Activated CD8-positive, alpha-beta T cell treated with anti-CD3 and anti-CD28 coated beads, Interleukin-2, amount 10 ng/mL, durations not matched to agents 7 days and 5 days (primary cell): ENCODE measurements around the gene AKR1E2. TPM values are rescaled to one million over a fixed set of nuclear protein-coding genes. Genes with fewer than 3 reads are reported as not detected.

Experiments used
- ATAC-seq: fragments of 150-1000 bp; cut with Tn5 transposase; one replicate; pipeline ENCODE4 v1.10.0; 2021; ENCODE audit warnings: moderate library complexity
- CTCF ChIA-PET: fragments of 350-600 bp; sonication (Branson Sonifier 250); formaldehyde crosslinking; loops from one replicate; lab custom pipeline; 2021; ENCODE audit warnings: antibody characterized with exemption; lab: Charles Lee
- POLR2A ChIA-PET: fragments of 350-600 bp; sonication (Branson Sonifier 250); formaldehyde crosslinking; loops from one replicate; lab custom pipeline; 2021; ENCODE audit warnings: antibody characterized with exemption; lab: Charles Lee
- DNase-seq: peaks from one replicate; pipeline ENCODE4 v3.0.0-alpha.2; 2020
- H3K27ac Mint-ChIP-seq: one replicate; pipeline ENCODE4 v1.8.0; 2021; ENCODE audit warnings: mild to moderate bottlenecking, mixed read lengths
- H3K27me3 Mint-ChIP-seq: one replicate; pipeline ENCODE4 v1.8.0; 2021; ENCODE audit warnings: low read depth, mixed read lengths
- H3K36me3 Mint-ChIP-seq: one replicate; pipeline ENCODE4 v1.8.0; 2021; ENCODE audit warnings: low read depth, mixed read lengths
- H3K4me1 Mint-ChIP-seq: one replicate; pipeline ENCODE4 v1.8.0; 2021; ENCODE audit warnings: low read depth, mixed read lengths
- H3K4me3 Mint-ChIP-seq: one replicate; pipeline ENCODE4 v1.8.0; 2021; ENCODE audit warnings: mild to moderate bottlenecking, mixed read lengths
- H3K9me3 Mint-ChIP-seq: one replicate; pipeline ENCODE4 v1.8.0; 2022; ENCODE audit warnings: mixed read lengths; ENCODE audit not compliant: insufficient read depth
- total RNA-seq, 2 experiments: library from RNA; stranded (reverse); gene quantifications; one replicate each; pipeline ENCODE4 v1.2.3, GENCODE V29; 2021

Gene AKR1E2
- 1 to 10 TPM; 6.5 to 8.9 TPM for total RNA-seq

DNA sequence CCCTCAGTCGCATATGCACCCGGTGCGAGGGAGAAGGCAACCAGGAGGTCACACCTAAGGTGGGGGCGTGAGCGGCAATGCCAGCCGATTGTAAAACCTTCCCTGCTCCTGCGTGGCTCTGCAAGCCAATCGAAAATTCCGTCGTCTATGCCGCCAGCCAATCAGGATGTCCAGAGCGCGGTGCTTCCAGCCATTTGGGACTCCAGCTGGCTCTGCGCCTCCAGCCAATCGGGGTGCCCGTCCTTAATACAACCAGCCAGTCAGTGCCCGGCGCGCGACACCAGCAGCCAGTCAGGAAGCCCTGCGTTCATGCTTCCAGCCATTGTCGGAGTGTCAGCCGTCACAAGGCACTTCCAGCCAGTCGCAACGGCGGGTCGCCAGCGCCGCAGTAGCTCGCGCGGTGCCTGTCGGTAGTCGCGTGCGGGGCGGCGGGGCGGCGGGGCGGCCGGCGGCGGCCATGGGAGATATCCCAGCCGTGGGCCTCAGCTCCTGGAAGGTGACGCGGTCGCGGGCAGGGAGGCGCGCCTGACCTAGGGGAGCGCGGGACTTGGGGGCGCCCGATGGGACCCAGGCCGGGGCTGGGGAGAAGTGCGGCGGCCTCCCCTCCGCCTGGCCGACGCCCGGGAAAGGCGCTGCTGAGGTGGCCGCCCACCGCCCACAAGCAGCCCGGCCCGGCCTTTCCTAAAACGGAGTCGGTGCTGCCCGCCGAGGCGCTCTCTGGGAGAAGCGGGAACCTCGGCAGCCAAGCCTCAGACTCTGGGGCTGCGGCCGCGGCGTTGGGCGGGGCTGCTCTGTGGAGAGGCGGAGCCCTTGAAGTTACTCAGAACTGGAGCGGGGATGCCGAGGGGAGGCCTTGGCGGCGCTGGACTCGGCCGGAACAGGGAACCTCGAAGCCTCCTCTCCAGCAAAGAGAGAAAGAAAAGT lies at the start of gene AKR1E2:
AKR1E2 (plus strand) TSS at position 340 of the 924 bp plus-strand sequence; CDS start at position 458, 118 bp downstream.
- H3K27me3 Mint-ChIP-seq, result peaks cover 39% of the 10 kb centered on the region
- H3K4me1 Mint-ChIP-seq, result peaks cover 17% of the 10 kb centered on the region
- H3K4me3 Mint-ChIP-seq, result peak within 1 kb of the TSS; percentile 77
- peak; percentile 88 for DNase-seq
- peaks cover 2% of the 10 kb centered on the region for H3K36me3 Mint-ChIP-seq
- H3K27ac Mint-ChIP-seq, result peak within 1 kb of the TSS; percentile 67
- H3K9me3 Mint-ChIP-seq, result no peaks in the 10 kb centered on the region
- ChIA-PET CTCF (interaction anchor here (1.1 to 2.3 kb wide), 3 partner anchors 12 to 25 kb away, joined by 3 to 20 read pairs (median 10); no protein-coding TSS in a partner anchor), POLR2A (no interaction called here)
- ATAC-seq, result peak; percentile 97

DNA sequence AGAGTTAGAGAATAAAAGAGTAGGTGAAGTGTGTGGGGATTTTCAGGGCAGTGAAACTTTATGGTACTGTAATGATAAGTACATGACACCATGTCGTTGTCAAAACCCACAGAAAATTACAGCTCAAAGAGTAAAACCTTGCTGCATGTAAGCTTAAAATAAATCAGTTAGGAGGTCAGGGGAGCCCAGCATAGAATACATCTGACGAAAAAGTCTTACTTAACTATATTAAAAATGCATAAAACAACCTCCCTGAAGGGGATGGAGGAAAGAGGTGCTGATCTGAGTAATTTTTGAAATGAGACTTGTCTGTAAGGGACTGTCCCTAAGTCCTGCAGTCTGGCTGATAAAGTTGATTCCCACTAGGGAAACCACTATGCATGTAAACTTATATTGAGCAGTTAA lies 49.8 kb upstream of the AKR1E2 start:
- ATAC-seq, result no peak
- no peak overlapping the region for H3K27ac Mint-ChIP-seq

DNA sequence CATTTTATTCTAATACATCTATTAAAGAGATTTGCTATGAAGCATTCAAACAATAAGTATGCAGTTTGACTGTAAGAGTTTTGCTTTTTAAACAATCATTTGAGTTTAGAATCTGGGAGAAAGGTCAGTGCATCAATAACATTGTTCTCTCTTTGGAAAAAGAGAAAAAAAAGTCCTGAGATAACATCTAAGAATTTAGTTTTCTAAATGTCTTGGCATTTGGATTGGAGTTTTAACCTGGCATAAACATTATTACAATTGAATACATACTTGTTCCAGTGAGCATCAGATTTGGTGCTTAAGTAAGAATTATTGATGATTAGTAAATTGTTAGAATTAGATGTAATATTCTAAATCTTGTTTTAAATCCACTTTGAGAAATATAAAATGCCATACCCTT lies 47.2 kb upstream of the AKR1E2 start:
- H3K27me3 Mint-ChIP-seq, result peaks cover 21% of the 10 kb centered on the region
- H3K9me3 Mint-ChIP-seq, result no peaks in the 10 kb centered on the region
- DNase-seq (no peak), ATAC-seq (no peak)
- H3K4me1 Mint-ChIP-seq, result no peaks in the 10 kb centered on the region
- no peak overlapping the region for H3K4me3 Mint-ChIP-seq
- H3K36me3 Mint-ChIP-seq, result no peaks in the 10 kb centered on the region
- CTCF ChIA-PET, result no interaction called here
- H3K27ac Mint-ChIP-seq, result no peak overlapping the region
- POLR2A ChIA-PET, result no interaction called here

More for the DNA sequence above, 49.8 kb upstream of the AKR1E2 start:
- ChIA-PET CTCF (no interaction called here), POLR2A (no interaction called here)
- no peaks in the 10 kb centered on the region for H3K36me3 Mint-ChIP-seq
- no peaks in the 10 kb centered on the region for H3K9me3 Mint-ChIP-seq
- no peaks in the 10 kb centered on the region for H3K4me1 Mint-ChIP-seq
- H3K27me3 Mint-ChIP-seq, result peaks cover 25% of the 10 kb centered on the region
- DNase-seq, result no peak
- no peak overlapping the region for H3K4me3 Mint-ChIP-seq

DNA sequence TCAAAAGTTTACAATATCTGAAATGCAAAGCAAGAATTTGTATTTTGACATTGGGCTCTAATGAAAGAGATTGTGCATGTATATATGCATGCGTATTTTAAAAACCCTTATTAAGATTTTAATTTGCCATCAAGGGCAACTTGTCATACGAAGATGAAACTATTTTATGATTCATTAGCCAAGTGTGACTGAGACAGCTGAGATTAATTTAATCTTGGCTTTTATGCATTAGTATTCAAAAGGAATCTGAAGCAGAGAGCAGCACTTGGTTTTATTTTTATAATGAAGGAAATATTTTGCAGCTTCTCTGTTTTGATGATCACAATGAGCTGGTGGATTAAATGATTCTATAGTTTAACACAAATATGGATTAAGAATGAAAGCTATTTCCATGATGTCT lies 45.9 kb upstream of the AKR1E2 start:
- no peak for ATAC-seq
- CTCF ChIA-PET, result interaction anchor here (1.5 kb wide), 1 partner anchor 35 kb away, joined by 4 read pairs; no protein-coding TSS in a partner anchor
- H3K27ac Mint-ChIP-seq, result no peak overlapping the region
- H3K27me3 Mint-ChIP-seq, result peaks cover 18% of the 10 kb centered on the region
- no peak for DNase-seq
- H3K4me3 Mint-ChIP-seq, result no peak overlapping the region
- no peaks in the 10 kb centered on the region for H3K4me1 Mint-ChIP-seq
- POLR2A ChIA-PET, result no interaction called here
- no peaks in the 10 kb centered on the region for H3K36me3 Mint-ChIP-seq
- no peaks in the 10 kb centered on the region for H3K9me3 Mint-ChIP-seq

DNA sequence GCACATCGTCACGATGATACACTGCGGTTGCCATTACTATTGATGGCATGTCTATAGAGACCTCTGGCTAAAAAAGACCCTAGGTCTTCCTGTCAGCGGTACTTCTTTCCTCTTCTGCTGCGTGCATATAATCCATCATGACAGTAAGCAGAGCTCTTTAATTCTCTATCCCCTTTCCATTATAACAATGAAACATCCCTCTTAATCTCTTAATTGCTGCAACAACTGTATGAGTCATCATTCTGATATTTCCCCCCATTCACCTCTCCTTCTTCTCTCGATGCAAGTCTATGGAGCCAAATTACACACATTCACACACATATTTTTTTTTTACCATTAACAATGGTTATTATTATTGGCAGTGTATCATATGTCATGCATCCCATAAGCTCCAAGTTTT lies 45.2 kb upstream of the AKR1E2 start:
- Mint-ChIP-seq H3K4me1 (no peaks in the 10 kb centered on the region), H3K27me3 (peaks cover 18% of the 10 kb centered on the region), H3K4me3 (no peak overlapping the region), H3K9me3 (no peaks in the 10 kb centered on the region), H3K36me3 (no peaks in the 10 kb centered on the region), H3K27ac (no peak overlapping the region)
- ATAC-seq, result no peak
- CTCF ChIA-PET, result interaction anchor here (1.5 kb wide), 1 partner anchor 34 kb away, joined by 4 read pairs; no protein-coding TSS in a partner anchor
- DNase-seq, result no peak
- POLR2A ChIA-PET, result no interaction called here

DNA sequence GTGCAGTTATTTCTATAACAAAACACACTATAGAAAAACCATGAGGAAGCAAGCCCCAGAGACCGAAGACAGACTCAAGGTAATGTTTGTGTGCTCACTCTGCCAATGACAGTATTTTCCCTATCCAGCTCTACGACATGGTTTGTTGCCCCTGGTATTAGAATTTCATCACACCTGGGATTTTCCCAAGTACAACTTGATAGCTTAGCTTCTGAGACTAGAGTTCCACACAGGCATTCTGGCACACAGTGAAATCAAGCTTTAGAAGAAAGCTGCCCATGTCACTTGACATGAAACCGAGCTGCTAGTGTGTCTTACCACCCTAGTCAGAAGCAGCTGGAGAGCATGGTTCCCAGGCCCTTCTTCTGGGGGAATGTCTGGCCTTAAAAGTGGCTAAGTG lies 44.1 kb upstream of the AKR1E2 start:
- Mint-ChIP-seq H3K27me3 (peaks cover 22% of the 10 kb centered on the region), H3K4me1 (no peaks in the 10 kb centered on the region), H3K36me3 (no peaks in the 10 kb centered on the region), H3K9me3 (no peaks in the 10 kb centered on the region), H3K4me3 (no peak overlapping the region), H3K27ac (no peak overlapping the region)
- ChIA-PET CTCF (no interaction called here), POLR2A (no interaction called here)
- ATAC-seq, result no peak
- no peak for DNase-seq

DNA sequence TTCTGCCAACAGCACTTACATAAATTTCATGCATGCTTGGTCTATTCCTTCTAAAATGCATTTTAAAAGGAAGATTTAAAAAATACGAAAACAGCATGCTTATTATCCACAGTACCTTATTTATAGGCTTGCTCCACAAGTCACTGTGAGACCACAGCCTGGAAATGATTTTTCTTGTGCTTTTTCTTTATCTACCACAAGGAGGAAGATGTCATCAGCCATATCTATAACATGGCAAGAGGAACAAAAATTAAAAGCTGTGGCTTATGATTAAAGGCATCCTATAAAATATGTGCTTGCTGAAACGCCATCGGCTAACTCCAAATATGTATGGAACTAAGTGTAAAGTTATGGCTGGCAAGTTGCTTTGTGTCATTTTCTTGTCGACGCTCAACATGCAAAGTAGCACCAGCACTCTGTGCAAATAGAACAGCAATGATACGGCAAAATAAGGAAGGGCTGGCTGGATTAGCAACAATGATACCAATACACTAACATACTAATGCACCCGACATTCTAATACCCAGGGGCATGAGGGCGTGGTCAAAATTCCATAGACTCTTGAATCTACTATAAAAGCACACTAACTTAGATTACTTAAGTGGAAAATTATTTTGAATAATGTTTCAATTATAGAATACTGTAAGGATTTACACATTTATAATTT lies 41.2 kb upstream of the AKR1E2 start:
- ChIA-PET POLR2A (no interaction called here), CTCF (no interaction called here)
- Mint-ChIP-seq H3K9me3 (no peaks in the 10 kb centered on the region), H3K27ac (no peak overlapping the region), H3K4me3 (no peak overlapping the region), H3K27me3 (peaks cover 20% of the 10 kb centered on the region), H3K4me1 (no peaks in the 10 kb centered on the region), H3K36me3 (no peaks in the 10 kb centered on the region)
- no peak for ATAC-seq
- DNase-seq, result no peak

DNA sequence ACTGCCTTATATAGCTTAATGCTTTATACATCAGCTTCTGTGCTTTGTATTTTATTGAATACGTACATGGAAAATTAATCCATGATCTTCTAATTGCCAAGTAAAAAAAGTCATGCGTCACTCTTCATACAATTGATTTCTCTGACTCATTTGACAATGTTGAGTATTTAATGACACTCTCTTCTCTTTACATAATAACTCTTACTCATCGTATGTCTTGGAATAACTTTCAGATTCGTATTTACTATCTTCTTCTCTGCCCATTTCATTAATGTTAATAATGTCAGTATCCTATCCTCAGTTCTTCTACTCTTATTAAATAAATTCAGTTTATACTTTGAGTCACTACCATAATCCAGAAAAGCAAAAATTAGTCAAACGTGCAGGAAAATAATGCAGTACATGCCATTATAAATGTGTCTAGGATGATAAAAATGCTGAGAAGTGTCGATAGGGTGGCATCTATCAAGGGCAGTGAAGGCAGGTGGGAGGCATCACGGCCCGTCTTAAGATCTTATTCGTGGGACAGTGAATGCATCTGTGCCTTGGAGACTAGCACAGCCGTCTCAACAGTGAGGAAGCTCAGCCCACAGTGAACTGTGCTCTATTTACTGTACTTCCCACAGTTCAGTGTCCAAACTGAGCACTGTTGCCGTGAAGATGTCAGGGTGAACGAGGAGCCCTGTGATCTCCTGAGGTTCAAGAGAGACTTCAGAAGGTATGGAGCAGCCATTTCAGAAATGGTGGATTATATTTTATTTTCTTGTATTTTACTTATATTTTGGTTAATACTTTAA lies 39.8 kb upstream of the AKR1E2 start:
- Mint-ChIP-seq H3K27ac (no peak overlapping the region), H3K4me3 (no peak overlapping the region), H3K36me3 (no peaks in the 10 kb centered on the region), H3K27me3 (peaks cover 19% of the 10 kb centered on the region), H3K9me3 (no peaks in the 10 kb centered on the region), H3K4me1 (no peaks in the 10 kb centered on the region)
- ATAC-seq, result no peak
- DNase-seq, result no peak
- POLR2A ChIA-PET, result no interaction called here
- CTCF ChIA-PET, result no interaction called here

DNA sequence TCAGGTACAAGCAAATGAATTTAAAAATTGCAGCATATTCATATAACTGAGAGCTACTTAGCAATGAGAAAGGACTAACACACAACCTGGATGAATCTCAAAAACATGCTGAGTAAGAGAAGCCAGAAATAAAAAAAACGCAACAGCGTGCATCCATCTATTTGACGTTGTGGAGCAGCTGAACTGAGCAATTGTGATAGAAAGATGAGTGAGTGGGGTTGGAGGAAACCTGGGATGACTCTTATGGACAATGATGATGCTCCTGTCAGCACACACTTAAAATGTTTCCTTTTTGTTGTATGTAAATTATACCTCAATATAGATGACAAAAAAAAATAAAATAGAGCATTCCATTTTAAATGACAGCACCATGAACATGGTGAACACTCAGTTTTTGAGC lies 36.0 kb upstream of the AKR1E2 start:
- no peak overlapping the region for H3K4me3 Mint-ChIP-seq
- H3K36me3 Mint-ChIP-seq, result no peaks in the 10 kb centered on the region
- no peak overlapping the region for H3K27ac Mint-ChIP-seq
- ATAC-seq (no peak), DNase-seq (no peak)
- H3K4me1 Mint-ChIP-seq, result no peaks in the 10 kb centered on the region
- no peaks in the 10 kb centered on the region for H3K9me3 Mint-ChIP-seq
- CTCF ChIA-PET, result interaction anchor here (0.6 to 1.3 kb wide), 3 partner anchors 14 to 303 kb away, joined by 3 to 4 read pairs (median 3); no protein-coding TSS in a partner anchor
- POLR2A ChIA-PET, result interaction anchor here (0.6 kb wide), 1 partner anchor 210 kb away, joined by 4 read pairs; no protein-coding TSS in a partner anchor
- H3K27me3 Mint-ChIP-seq, result peaks cover 17% of the 10 kb centered on the region

DNA sequence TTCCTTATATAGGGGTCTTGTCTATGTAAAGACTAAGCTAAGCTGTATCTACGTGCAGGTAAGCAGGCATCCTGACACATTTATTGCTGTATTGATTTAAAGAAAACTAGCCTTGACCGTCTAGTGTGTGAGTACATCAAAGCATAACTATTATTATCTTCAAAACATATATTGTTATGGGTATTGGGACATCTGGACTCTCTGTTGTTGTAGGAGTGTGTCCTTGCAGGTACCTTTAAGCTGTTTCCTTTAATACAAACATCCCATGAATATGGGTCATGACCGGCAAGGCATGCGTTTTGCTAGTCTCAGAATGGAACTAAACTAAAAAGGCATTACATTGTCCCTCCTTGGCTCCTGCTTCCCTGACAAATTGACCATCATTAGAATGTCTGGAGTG lies 35.1 kb upstream of the AKR1E2 start:
- ChIA-PET CTCF (interaction anchor here (0.6 to 1.3 kb wide), 3 partner anchors 13 to 304 kb away, joined by 3 to 4 read pairs (median 3); no protein-coding TSS in a partner anchor), POLR2A (interaction anchor here (0.6 kb wide), 1 partner anchor 211 kb away, joined by 4 read pairs; no protein-coding TSS in a partner anchor)
- no peak overlapping the region for H3K4me3 Mint-ChIP-seq
- H3K36me3 Mint-ChIP-seq, result no peaks in the 10 kb centered on the region
- no peaks in the 10 kb centered on the region for H3K4me1 Mint-ChIP-seq
- no peak overlapping the region for H3K27ac Mint-ChIP-seq
- no peak for DNase-seq
- no peaks in the 10 kb centered on the region for H3K9me3 Mint-ChIP-seq
- H3K27me3 Mint-ChIP-seq, result peaks cover 16% of the 10 kb centered on the region
- no peak for ATAC-seq

DNA sequence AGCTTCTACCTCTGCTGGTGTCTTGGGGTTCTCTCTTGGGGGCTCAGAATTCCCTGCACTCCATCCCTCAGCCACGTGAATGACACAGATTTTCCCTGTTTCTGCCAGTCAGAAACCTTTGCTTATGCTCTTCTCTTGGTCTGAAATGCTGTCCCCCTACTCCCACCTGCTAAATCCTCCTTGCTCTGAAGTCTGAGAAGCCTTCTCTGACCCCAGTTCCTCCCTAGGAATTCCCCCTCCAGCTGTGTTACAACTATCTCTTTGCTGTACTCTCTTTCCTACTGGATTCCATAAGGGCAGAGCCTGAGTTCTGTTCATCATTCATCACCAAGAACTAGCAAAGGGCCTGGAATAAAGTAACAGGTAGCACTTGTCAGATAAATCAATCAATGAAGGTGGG lies 33.6 kb upstream of the AKR1E2 start:
- ChIA-PET CTCF (interaction anchor here (0.7 to 1.3 kb wide), 2 partner anchors 22 to 23 kb away, joined by 3 read pairs; no protein-coding TSS in a partner anchor), POLR2A (no interaction called here)
- Mint-ChIP-seq H3K4me1 (no peaks in the 10 kb centered on the region), H3K9me3 (no peaks in the 10 kb centered on the region), H3K4me3 (no peak overlapping the region), H3K27ac (no peak overlapping the region), H3K27me3 (peaks cover 11% of the 10 kb centered on the region), H3K36me3 (no peaks in the 10 kb centered on the region)
- DNase-seq (no peak), ATAC-seq (no peak)
